Subcutaneous abdominal adipose tissue (tissue), 5 donors: Measurements from ENCODE around the gene TMEM119.

ENCODE experiments used
- H3K27ac ChIP-seq: one replicate; pipeline ENCODE4 v1.7.0; 2013; ENCODE audit warnings: low read depth, mild to moderate bottlenecking, inconsistent platforms, low read length, moderate library complexity
- H3K27me3 ChIP-seq, 5 donors: one replicate each; pipeline ENCODE4 v1.7.0; 2013; ENCODE audit warnings: low read length in 5 of 5, inconsistent platforms in 1 of 5; ENCODE audit not compliant: control insufficient read depth in 5 of 5, insufficient read depth in 4 of 5
- H3K36me3 ChIP-seq, 5 donors: one replicate each; pipeline ENCODE4 v1.7.0; 2013; ENCODE audit warnings: low read length in 5 of 5; ENCODE audit not compliant: control insufficient read depth in 5 of 5, insufficient read depth in 5 of 5
- H3K4me1 ChIP-seq, 5 donors: one replicate each; pipeline ENCODE4 v1.7.0; 2013; ENCODE audit warnings: low read length in 5 of 5, mild to moderate bottlenecking in 3 of 5, moderate library complexity in 1 of 5; ENCODE audit not compliant: control insufficient read depth in 5 of 5, insufficient read depth in 5 of 5
- H3K4me3 ChIP-seq, 5 donors: one replicate each; pipeline ENCODE4 v1.7.0; 2013; ENCODE audit warnings: low read length in 5 of 5, low read depth in 1 of 5
- H3K9ac ChIP-seq, 5 donors: one replicate each; pipeline ENCODE4 v1.7.0; 2013; ENCODE audit warnings: low read length in 5 of 5, mild to moderate bottlenecking in 4 of 5, moderate library complexity in 3 of 5
- H3K9me3 ChIP-seq, 5 donors: one replicate each; pipeline ENCODE4 v1.7.0; 2013; ENCODE audit warnings: low read length in 5 of 5; ENCODE audit not compliant: control insufficient read depth in 5 of 5
- donor health status: healthy.
- donor health status: healthy.
- donor health status: healthy.
- donor health status: healthy.
- donor health status: healthy.

Gene TMEM119

GRCh38 chr12:108608616-108609015 lies 10.7 kb upstream of the TMEM119 start:
- H3K9me3 ChIP-seq, result no peaks in the 10 kb centered on the region

GRCh38 chr12:108607981-108608600 lies 10.2 kb upstream of the TMEM119 start:
- Histone ChIP-seq H3K27ac (no peak overlapping the region), H3K4me1 (peaks cover 2 to 19% (median 12%) of the 10 kb centered on the region in 5 donors), H3K4me3 (no peak overlapping the region), H3K9ac (no peak overlapping the region), H3K9me3 (no peaks in the 10 kb centered on the region), H3K27me3 (peaks cover 0 to 4% (median 0%) of the 10 kb centered on the region in 5 donors), H3K36me3 (no peaks in the 10 kb centered on the region)

More at GRCh38 chr12:108608616-108609015, 10.7 kb upstream of the TMEM119 start:
- Histone ChIP-seq H3K27me3 (peaks cover 0 to 4% (median 0%) of the 10 kb centered on the region in 5 donors), H3K27ac (no peak overlapping the region), H3K4me3 (no peak overlapping the region), H3K36me3 (no peaks in the 10 kb centered on the region), H3K9ac (no peak overlapping the region), H3K4me1 (peaks cover 4 to 25% (median 17%) of the 10 kb centered on the region in 5 donors)

- Histone ChIP-seq H3K4me1 (peaks cover 2 to 17% (median 10%) of the 10 kb centered on the region in 5 donors), H3K9me3 (no peaks in the 10 kb centered on the region), H3K27me3 (peaks cover 0 to 4% (median 0%) of the 10 kb centered on the region in 5 donors), H3K27ac (no peak overlapping the region), H3K36me3 (no peaks in the 10 kb centered on the region), H3K4me3 (no peak overlapping the region), H3K9ac (no peak overlapping the region)
Observed at GRCh38 chr12:108606492-108606891, 8.6 kb upstream of the TMEM119 start.

GRCh38 chr12:108605690-108606406 lies 8.0 kb upstream of the TMEM119 start:
- no peaks in the 10 kb centered on the region for H3K36me3 ChIP-seq
- H3K4me3 ChIP-seq, result no peak overlapping the region
- H3K4me1 ChIP-seq, result peaks cover 2 to 17% (median 10%) of the 10 kb centered on the region in 5 donors
- no peak overlapping the region for H3K9ac ChIP-seq
- no peaks in the 10 kb centered on the region for H3K9me3 ChIP-seq
- H3K27me3 ChIP-seq, result peaks cover 0 to 4% (median 0%) of the 10 kb centered on the region in 5 donors
- H3K27ac ChIP-seq, result no peak overlapping the region

- Histone ChIP-seq H3K4me3 (no peak overlapping the region), H3K4me1 (peaks cover 2 to 15% (median 9%) of the 10 kb centered on the region in 5 donors), H3K27ac (no peak overlapping the region), H3K9ac (no peak overlapping the region), H3K9me3 (no peaks in the 10 kb centered on the region), H3K36me3 (no peaks in the 10 kb centered on the region), H3K27me3 (peaks cover 0 to 4% (median 0%) of the 10 kb centered on the region in 5 donors)
Observed at GRCh38 chr12:108605000-108605689, 7.3 kb upstream of the TMEM119 start.

- H3K36me3 ChIP-seq, result no peaks in the 10 kb centered on the region
- no peaks in the 10 kb centered on the region for H3K9me3 ChIP-seq
- no peak overlapping the region for H3K9ac ChIP-seq
- no peak overlapping the region for H3K27ac ChIP-seq
- no peak overlapping the region for H3K4me3 ChIP-seq
- H3K27me3 ChIP-seq, result peaks cover 0 to 4% (median 0%) of the 10 kb centered on the region in 5 donors
- peaks cover 0 to 8% (median 1%) of the 10 kb centered on the region in 5 donors for H3K4me1 ChIP-seq
Observed at GRCh38 chr12:108604208-108604941, 6.5 kb upstream of the TMEM119 start.

GRCh38 chr12:108603743-108604142 lies 5.9 kb upstream of the TMEM119 start:
- H3K9me3 ChIP-seq, result no peaks in the 10 kb centered on the region
- H3K4me3 ChIP-seq, result no peak overlapping the region
- no peak overlapping the region for H3K27ac ChIP-seq
- H3K27me3 ChIP-seq, result peaks cover 0 to 3% (median 0%) of the 10 kb centered on the region in 5 donors
- peaks cover 0 to 7% (median 0%) of the 10 kb centered on the region in 5 donors for H3K4me1 ChIP-seq
- H3K36me3 ChIP-seq, result no peaks in the 10 kb centered on the region
- no peak overlapping the region for H3K9ac ChIP-seq

GRCh38 chr12:108602976-108603704 lies 5.3 kb upstream of the TMEM119 start:
- H3K36me3 ChIP-seq, result no peaks in the 10 kb centered on the region

GRCh38 chr12:108602209-108602705 lies 4.4 kb upstream of the TMEM119 start:
- Histone ChIP-seq H3K9ac (no peak overlapping the region), H3K4me1 (peaks cover 0 to 14% (median 7%) of the 10 kb centered on the region in 5 donors), H3K4me3 (no peak overlapping the region), H3K27me3 (peaks cover 0 to 7% (median 3%) of the 10 kb centered on the region in 5 donors), H3K9me3 (no peaks in the 10 kb centered on the region), H3K36me3 (no peaks in the 10 kb centered on the region), H3K27ac (no peak overlapping the region)

More at GRCh38 chr12:108602976-108603704, 5.3 kb upstream of the TMEM119 start:
- Histone ChIP-seq H3K4me1 (peaks cover 0 to 13% (median 2%) of the 10 kb centered on the region in 5 donors), H3K27me3 (peaks cover 0 to 3% (median 0%) of the 10 kb centered on the region in 5 donors), H3K9me3 (no peaks in the 10 kb centered on the region), H3K27ac (no peak overlapping the region), H3K9ac (no peak overlapping the region), H3K4me3 (no peak overlapping the region)
